GM06990 (cell line): ENCODE data around the gene NFIA.

Experiments
- DNase-seq: peaks from one replicate; pipeline ENCODE4 v3.0.0-alpha.2; 2011; ENCODE audit not compliant: insufficient read length; ENCODE audit errors: extremely low read depth
- H3K27me3 ChIP-seq: replicated peaks from 2 replicates; pipeline ENCODE4 v1.6.0; 2011; ENCODE audit warnings: low read length; ENCODE audit not compliant: control insufficient read depth, insufficient read depth
- H3K36me3 ChIP-seq: 2 replicates; pipeline ENCODE4 v1.5.1; 2011; ENCODE audit warnings: low read length; ENCODE audit not compliant: control insufficient read depth, insufficient read depth
- H3K4me3 ChIP-seq: replicated peaks from 2 replicates; pipeline ENCODE4 v1.5.1; 2011; ENCODE audit warnings: low read depth, mild to moderate bottlenecking, control low read depth, low read length
- CTCF ChIP-seq: IDR thresholded peaks from 2 replicates; pipeline ENCODE4 v1.5.1; 2011; ENCODE audit warnings: low read length, control low read depth, mild to moderate bottlenecking, inconsistent platforms; ENCODE audit not compliant: insufficient read depth, poor library complexity, severe bottlenecking

The NFIA gene

GRCh38 chr1:61487801-61488200, 405.4 kb downstream of the NFIA start:
- no peak for TF ChIP-seq CTCF
- Histone ChIP-seq H3K4me3 (no peak overlapping the region), H3K27me3 (no peaks in the 10 kb centered on the region), H3K36me3 (no peaks in the 10 kb centered on the region)
- DNase-seq = no peak

- TF ChIP-seq CTCF = no peak
- H3K36me3 ChIP-seq = no peaks in the 10 kb centered on the region
- DNase-seq = no peak
Measured at GRCh38 chr1:61490924-61491323, 408.6 kb downstream of the NFIA start.

GRCh38 chr1:61491497-61491896, 409.1 kb downstream of the NFIA start:
- H3K27me3 ChIP-seq = no peaks in the 10 kb centered on the region
- H3K36me3 ChIP-seq = no peaks in the 10 kb centered on the region
- TF ChIP-seq CTCF = no peak
- DNase-seq = no peak
- H3K4me3 ChIP-seq = no peak overlapping the region

More at GRCh38 chr1:61490924-61491323, 408.6 kb downstream of the NFIA start:
- no peaks in the 10 kb centered on the region for H3K27me3 ChIP-seq
- no peak overlapping the region for H3K4me3 ChIP-seq

GRCh38 chr1:61494000-61494399, 411.6 kb downstream of the NFIA start:
- H3K27me3 ChIP-seq = no peaks in the 10 kb centered on the region
- no peak for TF ChIP-seq CTCF
- H3K4me3 ChIP-seq = no peak overlapping the region
- no peaks in the 10 kb centered on the region for H3K36me3 ChIP-seq
- DNase-seq = no peak

GRCh38 chr1:61496501-61496900, 414.1 kb downstream of the NFIA start:
- DNase-seq = no peak
- no peaks in the 10 kb centered on the region for H3K36me3 ChIP-seq
- no peaks in the 10 kb centered on the region for H3K27me3 ChIP-seq
- no peak overlapping the region for H3K4me3 ChIP-seq
- TF ChIP-seq CTCF = no peak

- no peak for DNase-seq
- no peak for TF ChIP-seq CTCF
- no peak overlapping the region for H3K4me3 ChIP-seq
- H3K36me3 ChIP-seq = no peaks in the 10 kb centered on the region
- no peaks in the 10 kb centered on the region for H3K27me3 ChIP-seq
Measured at GRCh38 chr1:61497013-61497412, 414.7 kb downstream of the NFIA start.
